GOT3 (cell line): Measurements from ENCODE around the gene MIPEP.
A peak's percentile ranks its signal among the peaks of the same experiment; 100 is the strongest.

ENCODE experiments used
- DNase-seq: peaks from one replicate; lab custom pipeline; 2025; ENCODE audit warnings: mixed read lengths; lab: John Stamatoyannopoulos, UW

Gene MIPEP

GRCh38 chr13:23715092-23715761 is 174.0 kb downstream of the MIPEP start:
- no peak for DNase-seq

DNA sequence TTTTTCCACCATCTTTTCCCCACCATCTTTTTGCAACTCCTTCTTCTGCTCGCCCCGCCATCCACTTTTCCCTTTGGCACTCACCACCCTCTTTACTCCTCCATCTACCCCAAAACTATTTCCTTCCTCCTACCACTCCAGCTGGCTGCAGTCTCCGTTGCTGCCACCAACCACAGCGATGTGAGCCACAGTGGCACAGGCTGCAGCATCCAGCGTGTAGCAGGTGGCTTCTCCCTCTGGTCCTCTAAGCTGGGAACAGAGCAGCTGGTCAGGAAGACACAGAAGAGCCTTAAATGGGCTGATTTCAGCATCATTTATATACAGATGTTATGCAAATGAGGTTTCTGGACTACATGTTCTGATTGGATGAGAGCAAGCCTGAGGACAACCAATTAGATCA is 174.5 kb downstream of the MIPEP start:
- no peak for DNase-seq

GRCh38 chr13:23711355-23711754 is 177.8 kb downstream of the MIPEP start:
- no peak for DNase-seq

GRCh38 chr13:23710366-23710765 is 178.8 kb downstream of the MIPEP start:
- DNase-seq = no peak

GRCh38 chr13:23709536-23709935 is 179.7 kb downstream of the MIPEP start:
- no peak for DNase-seq

GRCh38 chr13:23707674-23708073 is 181.5 kb downstream of the MIPEP start:
- DNase-seq = no peak

GRCh38 chr13:23705583-23705982 is 183.6 kb downstream of the MIPEP start:
- no peak for DNase-seq

GRCh38 chr13:23703246-23703860 is 185.8 kb downstream of the MIPEP start:
- no peak for DNase-seq

GRCh38 chr13:23701636-23702035 is 187.6 kb downstream of the MIPEP start:
- DNase-seq = peak; percentile 85

GRCh38 chr13:23701186-23701585 is 188.0 kb downstream of the MIPEP start:
- peak; percentile 25 for DNase-seq

DNA sequence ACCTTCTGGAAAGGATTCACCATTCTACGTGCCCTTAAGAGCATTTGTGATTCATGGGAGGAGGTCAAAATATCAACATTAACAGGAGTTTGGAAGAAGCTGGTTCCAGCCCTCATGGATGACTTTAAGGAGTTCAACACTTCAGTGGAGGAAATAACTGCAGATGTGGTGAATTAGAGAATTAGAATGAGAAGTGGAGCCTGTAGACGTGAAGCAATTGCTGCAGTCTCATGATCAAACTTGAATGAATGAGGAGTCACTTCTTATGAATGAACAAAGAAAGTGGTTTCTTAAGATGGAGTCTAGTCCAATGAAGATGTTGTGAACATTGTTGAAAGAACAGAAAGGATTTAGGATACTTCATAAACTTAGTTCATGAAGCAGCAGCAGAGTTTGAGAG is 189.9 kb downstream of the MIPEP start:
- DNase-seq = no peak

DNA sequence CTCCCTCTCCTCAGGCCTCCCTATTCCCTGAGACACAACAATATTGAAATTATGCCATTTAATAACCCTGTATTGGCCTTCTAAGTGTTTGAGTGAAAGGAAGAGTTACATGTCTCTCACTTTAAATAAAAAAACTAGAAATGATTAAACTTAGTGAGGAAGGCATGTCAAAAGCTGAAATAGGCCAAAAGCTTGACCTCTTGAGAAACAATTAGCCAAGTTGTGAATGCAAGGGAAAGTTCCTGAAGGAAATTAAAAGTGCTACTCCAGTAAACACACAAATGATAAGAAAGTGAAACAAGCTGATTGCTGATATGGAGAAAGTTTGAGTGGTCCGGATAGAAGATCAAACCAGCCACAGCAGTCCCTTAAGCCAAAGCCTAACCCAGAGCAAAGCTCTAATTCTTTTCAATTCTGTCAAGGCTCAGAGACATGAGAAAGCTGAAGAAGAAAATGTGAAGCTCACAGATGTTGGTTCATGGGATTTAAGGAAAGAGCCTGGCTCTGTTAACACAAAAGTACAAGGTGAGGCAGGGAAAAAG is 191.4 kb downstream of the MIPEP start:
- no peak for DNase-seq

GRCh38 chr13:23696610-23697009 is 192.6 kb downstream of the MIPEP start:
- no peak for DNase-seq

- DNase-seq = no peak
Measured at GRCh38 chr13:23695711-23696464, 193.3 kb downstream of the MIPEP start.

DNA sequence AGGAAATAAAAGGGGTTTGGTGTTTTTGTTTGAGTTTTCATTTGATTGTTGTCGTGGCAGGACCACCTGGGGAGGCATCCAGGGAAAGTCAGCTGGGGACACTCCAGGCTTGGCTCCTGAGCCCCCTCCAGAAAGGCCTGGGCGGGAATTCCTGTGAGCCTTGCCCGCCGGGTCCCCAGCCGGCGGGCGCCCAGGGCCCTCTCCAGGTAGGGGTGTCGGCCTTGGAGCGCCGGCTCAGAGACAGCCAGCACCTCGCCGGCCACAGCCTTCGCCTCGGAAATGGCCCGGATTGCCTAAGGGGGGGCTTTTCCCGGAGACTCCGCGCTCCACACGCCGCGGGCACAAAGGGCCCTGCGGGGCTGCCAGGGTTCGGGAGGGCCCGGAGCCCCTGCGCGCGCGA is 194.0 kb downstream of the MIPEP start:
- no peak for DNase-seq

DNA sequence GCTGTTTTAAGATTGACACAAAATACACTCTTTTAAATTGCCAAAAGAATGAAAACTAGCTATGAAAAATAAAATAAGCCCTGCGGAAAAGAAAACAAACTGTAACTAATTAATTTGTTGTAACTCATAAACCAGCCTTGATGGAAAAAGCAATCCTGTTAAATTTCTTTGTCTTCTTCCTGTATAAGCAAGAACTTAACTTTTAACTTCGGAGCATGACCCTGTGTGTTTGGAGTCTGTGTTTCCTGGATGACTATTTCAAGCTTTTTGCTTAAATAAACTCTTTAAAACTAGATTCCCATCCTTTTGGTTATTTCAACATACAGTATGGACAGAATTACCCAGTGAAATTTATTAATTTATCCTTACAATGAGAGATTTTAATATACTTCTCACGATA is 196.4 kb downstream of the MIPEP start:
- no peak for DNase-seq

- DNase-seq = no peak
Measured at GRCh38 chr13:23690668-23691067, 198.5 kb downstream of the MIPEP start.

DNA sequence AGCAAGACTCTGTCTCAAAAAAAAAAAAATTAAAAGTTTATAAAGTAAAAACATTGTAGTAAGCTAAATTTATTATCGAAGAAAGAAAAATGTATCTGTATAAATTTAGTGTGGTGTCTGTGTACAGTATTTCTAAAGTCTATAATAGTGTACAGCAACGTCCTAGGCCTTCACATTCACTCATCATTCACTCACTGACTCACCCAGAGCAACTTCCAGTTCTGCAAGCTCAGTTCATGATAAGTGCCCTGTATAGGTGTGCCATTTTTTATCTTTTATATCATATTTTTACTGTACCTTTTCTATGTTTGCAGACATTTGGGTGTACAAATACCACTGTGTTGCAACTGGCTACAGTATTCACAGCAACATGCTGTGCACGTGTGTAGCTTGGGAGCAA is 200.9 kb downstream of the MIPEP start:
- no peak for DNase-seq

GRCh38 chr13:23687614-23688013 is 201.6 kb downstream of the MIPEP start:
- no peak for DNase-seq

GRCh38 chr13:23686948-23687347 is 202.3 kb downstream of the MIPEP start:
- DNase-seq = no peak

GRCh38 chr13:23685416-23685815 is 203.8 kb downstream of the MIPEP start:
- DNase-seq = no peak

DNA sequence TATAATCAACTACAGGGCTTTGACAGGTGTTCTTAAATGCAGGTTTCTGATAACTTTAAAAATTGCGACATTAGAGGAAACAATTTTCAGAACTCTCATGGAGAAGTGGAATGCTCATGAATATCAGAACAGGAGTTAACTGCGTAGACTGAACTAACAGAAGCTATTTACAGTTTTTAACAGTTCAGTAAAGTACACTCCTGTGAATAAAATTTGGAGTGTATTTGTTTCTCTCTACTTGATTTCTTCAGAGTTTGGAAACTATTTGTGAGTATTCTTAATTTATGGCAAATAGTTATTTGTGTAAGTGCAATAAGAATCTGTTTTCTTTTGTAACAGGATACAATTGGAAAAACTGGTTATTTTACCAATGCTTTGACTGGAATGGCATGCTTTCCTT is 204.6 kb downstream of the MIPEP start:
- no peak for DNase-seq

GRCh38 chr13:23683084-23683483 is 206.1 kb downstream of the MIPEP start:
- DNase-seq = no peak
